Stimulated activated CD8-positive, alpha-beta memory T cell treated with anti-CD3 and anti-CD28 coated beads, Interleukin-12 subunit alpha, Interleukin-12 subunit beta, amount 100 ng/mL, for 24 hours (primary cell): ENCODE data around the gene ENPP3.

Experiments
- DNase-seq: peaks from one replicate; pipeline ENCODE4 v3.0.0-alpha.2; 2020; ENCODE audit errors: extremely low read depth

Gene ENPP3

GRCh38 chr6:131765081-131765803 is 128.1 kb downstream of the ENPP3 start:
- DNase-seq = no peak

DNA sequence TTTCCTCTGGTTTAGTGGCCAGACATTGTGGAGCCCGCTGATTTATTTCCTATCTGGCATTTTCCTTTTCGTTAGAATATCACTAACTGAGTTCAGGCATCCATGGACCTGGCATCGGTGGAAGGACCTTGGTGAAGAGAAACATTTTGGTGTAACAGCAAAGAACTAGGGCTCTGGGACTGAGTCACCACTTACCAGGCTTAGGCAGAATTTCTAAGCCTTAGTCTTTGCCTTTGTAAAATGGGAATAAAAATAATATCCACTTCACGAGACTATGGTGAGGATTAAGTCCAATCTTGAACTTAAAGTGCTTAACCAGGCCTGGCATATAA is 128.7 kb downstream of the ENPP3 start:
- no peak for DNase-seq

DNA sequence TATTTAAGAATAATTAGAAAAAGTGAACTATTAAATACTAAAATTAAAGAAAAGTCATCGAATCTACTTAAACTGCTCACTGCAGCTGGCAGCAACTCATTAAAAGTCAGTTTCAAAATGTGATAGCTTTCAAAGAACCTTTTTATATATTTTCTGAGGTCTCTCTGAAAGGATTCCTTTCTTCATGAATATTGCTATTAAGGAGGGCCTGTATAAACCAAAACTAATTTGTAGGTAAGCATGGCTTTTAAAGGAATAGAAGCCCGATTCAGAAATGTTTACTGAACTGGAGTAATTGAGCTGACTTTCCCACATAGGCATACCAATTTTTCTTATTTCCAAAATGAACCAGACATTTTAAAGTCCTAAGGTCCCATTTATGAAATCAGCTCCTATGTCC is 129.5 kb downstream of the ENPP3 start:
- DNase-seq = no peak

DNA sequence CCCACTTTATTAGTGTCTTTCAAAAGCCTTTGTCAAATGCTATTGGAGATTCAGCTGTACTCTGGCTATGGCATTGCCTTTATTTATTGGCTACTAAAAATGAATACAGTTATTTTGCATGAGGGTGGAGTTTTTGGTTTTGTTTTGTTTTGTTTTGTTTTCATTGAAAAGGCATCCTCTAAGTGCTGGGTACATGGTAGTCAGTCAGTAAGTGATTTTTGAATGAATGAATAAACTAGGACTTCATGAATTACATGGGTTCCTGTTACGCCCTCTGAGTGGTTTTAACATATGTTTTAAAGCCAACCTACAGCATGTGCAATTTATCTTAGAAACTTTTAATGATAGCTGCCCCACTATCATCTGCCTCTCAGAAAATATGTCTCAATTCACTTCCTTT is 131.9 kb downstream of the ENPP3 start:
- DNase-seq = no peak

- DNase-seq = no peak
Measured at GRCh38 chr6:131769385-131770141, 132.5 kb downstream of the ENPP3 start.

DNA sequence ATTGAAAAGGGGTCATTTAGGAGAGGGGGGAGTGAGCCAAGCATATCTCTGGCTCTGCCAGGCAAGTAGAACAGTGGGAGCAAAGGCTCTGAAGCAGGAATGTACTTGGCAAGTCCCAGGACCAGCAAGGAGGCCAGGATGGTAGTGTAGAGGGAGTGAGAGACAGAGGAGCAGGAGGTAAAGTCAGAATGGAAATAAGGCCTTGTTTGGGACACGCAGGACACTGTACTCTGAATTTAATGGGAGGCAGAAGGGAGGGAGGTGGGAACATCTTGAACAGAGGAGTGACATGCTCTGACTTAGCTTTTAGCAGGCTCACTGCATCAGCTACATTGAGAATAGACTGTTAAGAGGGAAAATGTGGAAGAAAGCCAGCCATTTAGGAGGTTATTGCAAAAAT is 133.7 kb downstream of the ENPP3 start:
- no peak for DNase-seq

DNA sequence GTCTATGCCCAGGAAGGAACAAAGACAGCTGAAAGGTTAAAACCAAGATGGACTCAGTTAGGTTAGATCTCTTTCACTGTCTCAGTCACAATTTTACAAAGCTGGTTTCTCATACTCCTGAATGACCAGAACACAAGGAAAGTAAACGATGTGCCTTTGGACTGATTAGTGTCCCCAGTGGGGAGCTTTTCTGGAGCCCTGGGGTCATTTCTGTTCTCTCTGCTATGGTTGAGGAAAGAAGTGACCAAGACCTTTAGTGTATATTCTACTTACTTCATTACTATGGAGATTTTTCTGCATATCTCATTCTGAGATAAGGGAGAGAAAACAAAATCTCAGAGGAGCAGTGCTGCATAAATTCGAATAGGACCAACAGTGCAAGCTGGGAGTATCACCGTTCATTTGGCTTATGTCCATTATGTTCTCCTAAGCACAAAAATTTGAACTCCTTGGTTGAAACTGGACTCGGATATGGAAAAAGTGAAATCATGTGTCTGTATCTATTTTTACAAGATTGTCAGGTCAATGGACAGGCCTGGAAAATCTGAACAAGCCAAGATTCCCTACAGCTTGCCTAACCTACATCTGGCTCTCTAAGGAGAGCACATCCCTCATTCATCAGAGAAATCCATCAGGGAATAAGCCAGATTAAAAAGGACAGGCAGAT is 136.3 kb downstream of the ENPP3 start:
- DNase-seq = no peak

GRCh38 chr6:131775886-131776285 is 138.8 kb downstream of the ENPP3 start:
- DNase-seq = no peak

DNA sequence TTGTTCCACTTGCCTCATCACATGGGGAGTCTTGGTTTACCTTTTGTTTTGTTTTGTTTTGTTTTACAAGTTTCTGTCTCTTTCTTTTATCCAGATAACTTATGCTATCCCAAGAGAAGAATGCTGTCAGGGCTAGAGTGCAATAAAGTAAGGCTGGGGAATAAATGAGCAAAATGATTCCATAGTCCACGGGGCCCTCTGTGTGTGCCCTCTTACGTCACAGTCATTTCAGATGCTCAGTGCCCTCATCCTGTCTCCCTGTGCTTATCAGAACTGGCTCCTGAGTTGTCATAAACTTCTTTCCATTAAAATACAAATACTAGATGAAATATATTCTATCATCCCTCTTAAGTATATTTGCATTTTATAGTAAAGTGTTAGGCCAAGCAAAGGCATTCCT is 139.9 kb downstream of the ENPP3 start:
- DNase-seq = no peak

- no peak for DNase-seq
Measured at GRCh38 chr6:131778169-131778568, 141.1 kb downstream of the ENPP3 start.

DNA sequence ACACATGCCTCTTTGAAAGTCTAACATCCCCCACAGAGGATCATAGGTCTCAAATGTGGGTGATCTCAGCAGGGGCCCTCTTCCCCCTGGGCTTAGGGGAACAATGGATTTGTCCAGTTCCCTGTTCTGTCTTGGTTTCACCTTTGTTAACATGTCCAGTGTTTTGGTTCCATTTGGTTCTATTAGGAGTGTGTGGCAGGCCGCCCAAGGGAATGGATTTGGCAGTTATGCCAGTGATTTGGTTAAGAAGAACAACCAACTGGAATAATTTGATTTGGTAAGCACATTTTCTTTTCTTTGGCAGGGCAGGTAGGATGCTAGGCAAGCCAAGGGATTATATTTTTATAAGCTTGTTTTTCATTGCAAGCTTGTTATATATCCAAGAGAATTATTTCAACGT is 142.2 kb downstream of the ENPP3 start:
- DNase-seq = no peak

GRCh38 chr6:131780600-131780999 is 143.5 kb downstream of the ENPP3 start:
- no peak for DNase-seq

- DNase-seq = no peak
Measured at GRCh38 chr6:131781687-131782086, 144.6 kb downstream of the ENPP3 start.

DNA sequence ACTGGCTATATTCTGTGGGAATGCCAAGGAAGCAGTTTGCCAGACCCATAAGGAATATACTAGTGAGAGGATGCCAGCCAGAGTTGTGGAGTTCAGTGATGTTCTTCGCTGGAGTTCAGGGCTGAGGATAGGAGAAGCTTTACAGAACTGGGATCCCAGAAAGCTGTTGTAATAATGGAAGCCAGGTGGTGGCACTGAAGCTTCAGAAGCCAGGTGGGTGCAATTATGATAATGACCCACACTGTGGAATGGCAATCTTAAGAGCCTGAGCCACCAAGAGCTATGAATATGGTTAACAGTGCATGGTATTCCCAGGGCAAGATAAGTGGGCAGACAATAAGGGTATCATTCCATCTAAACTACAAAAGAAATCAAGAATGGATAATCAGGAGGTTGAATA is 145.7 kb downstream of the ENPP3 start:
- DNase-seq = no peak

DNA sequence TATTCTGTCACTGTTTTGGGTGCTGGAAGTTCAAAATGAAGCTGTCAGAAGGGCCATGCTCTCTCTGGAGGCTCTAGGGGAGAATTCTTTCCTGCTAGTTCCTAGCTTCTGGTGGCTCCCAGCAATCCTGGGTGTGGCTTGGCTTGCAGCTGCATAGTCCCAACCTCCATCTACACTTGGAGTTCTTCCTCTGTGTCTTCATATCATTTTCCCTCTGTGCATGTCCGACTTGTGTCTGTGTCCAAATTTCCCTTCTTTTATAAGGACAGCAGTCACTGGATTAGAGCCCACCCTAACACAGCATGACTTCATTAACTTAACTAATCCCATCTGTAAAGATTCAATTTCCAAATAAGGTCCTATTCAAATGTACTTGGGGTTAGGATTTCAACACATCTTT is 147.5 kb downstream of the ENPP3 start:
- DNase-seq = no peak

GRCh38 chr6:131787079-131787478 is 150.0 kb downstream of the ENPP3 start:
- no peak for DNase-seq

- no peak for DNase-seq
Measured at GRCh38 chr6:131787766-131788712, 150.9 kb downstream of the ENPP3 start.

GRCh38 chr6:131789219-131789618 is 152.1 kb downstream of the ENPP3 start:
- DNase-seq = no peak

- no peak for DNase-seq
Measured at GRCh38 chr6:131791476-131791875, 154.4 kb downstream of the ENPP3 start.

- DNase-seq = no peak
Measured at GRCh38 chr6:131792091-131792496, 155.0 kb downstream of the ENPP3 start.

DNA sequence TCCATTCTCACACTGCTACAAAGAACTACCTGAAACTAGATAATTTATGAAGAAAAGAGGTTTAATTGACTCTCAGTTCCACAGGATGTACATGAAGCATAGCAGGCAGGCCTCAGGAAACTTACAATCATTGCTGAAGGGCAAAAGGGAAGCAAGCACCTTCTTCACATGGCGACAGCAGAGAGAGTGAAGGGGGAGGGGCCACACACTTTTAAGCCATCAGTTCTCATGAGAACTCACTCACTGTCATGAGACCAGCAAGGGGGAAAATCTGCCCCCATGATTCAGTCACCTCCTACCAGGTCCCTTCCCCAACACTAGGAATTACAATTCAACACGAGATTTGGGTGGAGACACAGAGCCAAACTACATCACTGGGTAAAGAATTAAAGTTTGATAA is 158.3 kb downstream of the ENPP3 start:
- DNase-seq = no peak
